ENCODE data around the gene CDH22. TPM values are rescaled to one million over a fixed set of nuclear protein-coding genes. Genes with fewer than 3 reads are reported as not detected.

CDH22 gene
- total RNA-seq, 2 experiments from 2014 or later = not detected

GRCh38 chr20:46185353-46185752 is 122.9 kb downstream of the CDH22 start:
- no peak overlapping the region for H3K27ac Mint-ChIP-seq
- no peaks in the 10 kb centered on the region for H3K36me3 Mint-ChIP-seq (ENCODE audit: low read depth)
- ChIA-PET CTCF (interaction anchor here (2.3 kb wide), 1 partner anchor 10 kb away, joined by 10 read pairs; no protein-coding TSS in a partner anchor), POLR2A (no interaction called here)
- no peak overlapping the region for H3K4me3 Mint-ChIP-seq
- no peak for DNase-seq
- H3K9me3 Mint-ChIP-seq = no peaks in the 10 kb centered on the region
- peaks cover 2% of the 10 kb centered on the region for H3K27me3 Mint-ChIP-seq
- no peaks in the 10 kb centered on the region for H3K4me1 Mint-ChIP-seq

- POLR2A ChIA-PET = no interaction called here
- H3K9me3 Mint-ChIP-seq = no peaks in the 10 kb centered on the region
- H3K27ac Mint-ChIP-seq = no peak overlapping the region
- no peaks in the 10 kb centered on the region for H3K4me1 Mint-ChIP-seq
- no peak overlapping the region for H3K4me3 Mint-ChIP-seq
- H3K27me3 Mint-ChIP-seq = peaks cover 2% of the 10 kb centered on the region
- no peaks in the 10 kb centered on the region for H3K36me3 Mint-ChIP-seq (ENCODE audit: low read depth)
- CTCF ChIA-PET = interaction anchor here (0.6 to 1.1 kb wide), 2 partner anchors 174 to 190 kb away, joined by 3 read pairs; no protein-coding TSS in a partner anchor
- DNase-seq = no peak
Measured at GRCh38 chr20:46183768-46184167, 124.5 kb downstream of the CDH22 start.

- H3K36me3 Mint-ChIP-seq (ENCODE audit: low read depth) = no peaks in the 10 kb centered on the region
- no peaks in the 10 kb centered on the region for H3K4me1 Mint-ChIP-seq
- no peak for DNase-seq
- POLR2A ChIA-PET = no interaction called here
- H3K4me3 Mint-ChIP-seq = no peak overlapping the region
- no peaks in the 10 kb centered on the region for H3K9me3 Mint-ChIP-seq
- no peak overlapping the region for H3K27ac Mint-ChIP-seq
- CTCF ChIA-PET = interaction anchor here (0.6 to 1.6 kb wide), 5 partner anchors 17 to 1748 kb away, joined by 3 to 4 read pairs (median 3); no protein-coding TSS in a partner anchor
- peaks cover 2% of the 10 kb centered on the region for H3K27me3 Mint-ChIP-seq
Measured at GRCh38 chr20:46182276-46183200, 125.8 kb downstream of the CDH22 start.

- no peak overlapping the region for H3K27ac Mint-ChIP-seq
- CTCF ChIA-PET = interaction anchor here (1.0 to 1.8 kb wide), 2 partner anchors 23 to 157 kb away, joined by 3 to 4 read pairs; no protein-coding TSS in a partner anchor
- no peaks in the 10 kb centered on the region for H3K4me1 Mint-ChIP-seq
- H3K36me3 Mint-ChIP-seq (ENCODE audit: low read depth) = no peaks in the 10 kb centered on the region
- no peaks in the 10 kb centered on the region for H3K9me3 Mint-ChIP-seq
- no peak overlapping the region for H3K4me3 Mint-ChIP-seq
- DNase-seq = no peak
- H3K27me3 Mint-ChIP-seq = peaks cover 18% of the 10 kb centered on the region
- POLR2A ChIA-PET = no interaction called here
Measured at GRCh38 chr20:46179862-46180261, 128.4 kb downstream of the CDH22 start.

- Mint-ChIP-seq H3K9me3 (no peaks in the 10 kb centered on the region), H3K4me3 (no peak overlapping the region), H3K27me3 (peaks cover 21% of the 10 kb centered on the region), H3K27ac (no peak overlapping the region), H3K4me1 (no peaks in the 10 kb centered on the region), H3K36me3 (ENCODE audit: low read depth) (no peaks in the 10 kb centered on the region)
- ChIA-PET POLR2A (no interaction called here), CTCF (interaction anchor here (1.8 kb wide), 1 partner anchor 156 kb away, joined by 4 read pairs; no protein-coding TSS in a partner anchor)
- DNase-seq = no peak
Measured at GRCh38 chr20:46178891-46179290, 129.4 kb downstream of the CDH22 start.

GRCh38 chr20:46177768-46178167 is 130.5 kb downstream of the CDH22 start:
- DNase-seq = no peak
- no peak overlapping the region for H3K27ac Mint-ChIP-seq
- CTCF ChIA-PET = no interaction called here
- peaks cover 33% of the 10 kb centered on the region for H3K27me3 Mint-ChIP-seq
- H3K4me3 Mint-ChIP-seq = no peak overlapping the region
- no peaks in the 10 kb centered on the region for H3K36me3 Mint-ChIP-seq (ENCODE audit: low read depth)
- no peaks in the 10 kb centered on the region for H3K4me1 Mint-ChIP-seq
- POLR2A ChIA-PET = no interaction called here
- no peaks in the 10 kb centered on the region for H3K9me3 Mint-ChIP-seq

- H3K4me3 Mint-ChIP-seq = no peak overlapping the region
- peaks cover 39% of the 10 kb centered on the region for H3K27me3 Mint-ChIP-seq
- DNase-seq = no peak
- H3K4me1 Mint-ChIP-seq = no peaks in the 10 kb centered on the region
- no peaks in the 10 kb centered on the region for H3K9me3 Mint-ChIP-seq
- no peak overlapping the region for H3K27ac Mint-ChIP-seq
- POLR2A ChIA-PET = no interaction called here
- CTCF ChIA-PET = no interaction called here
- H3K36me3 Mint-ChIP-seq (ENCODE audit: low read depth) = no peaks in the 10 kb centered on the region
Measured at GRCh38 chr20:46176739-46177378, 131.4 kb downstream of the CDH22 start.

- Mint-ChIP-seq H3K9me3 (no peaks in the 10 kb centered on the region), H3K27me3 (peaks cover 45% of the 10 kb centered on the region), H3K4me1 (no peaks in the 10 kb centered on the region), H3K27ac (no peak overlapping the region), H3K36me3 (ENCODE audit: low read depth) (no peaks in the 10 kb centered on the region), H3K4me3 (no peak overlapping the region)
- ChIA-PET POLR2A (no interaction called here), CTCF (interaction anchor here (0.6 to 2.6 kb wide), 5 partner anchors 10 to 161 kb away, joined by 3 to 10 read pairs (median 3); no protein-coding TSS in a partner anchor)
- no peak for DNase-seq
Measured at GRCh38 chr20:46175127-46175494, 133.2 kb downstream of the CDH22 start.

GRCh38 chr20:46174469-46175126 is 133.7 kb downstream of the CDH22 start:
- ChIA-PET POLR2A (no interaction called here), CTCF (interaction anchor here (0.6 to 2.6 kb wide), 7 partner anchors 8 to 184 kb away, joined by 3 to 10 read pairs (median 3); no protein-coding TSS in a partner anchor)
- Mint-ChIP-seq H3K4me3 (no peak overlapping the region), H3K36me3 (ENCODE audit: low read depth) (no peaks in the 10 kb centered on the region), H3K4me1 (no peaks in the 10 kb centered on the region), H3K27ac (no peak overlapping the region), H3K9me3 (no peaks in the 10 kb centered on the region), H3K27me3 (peaks cover 45% of the 10 kb centered on the region)
- peak; percentile 70 for DNase-seq

- Mint-ChIP-seq H3K4me1 (no peaks in the 10 kb centered on the region), H3K36me3 (ENCODE audit: low read depth) (no peaks in the 10 kb centered on the region), H3K4me3 (no peak overlapping the region), H3K9me3 (no peaks in the 10 kb centered on the region), H3K27me3 (peaks cover 47% of the 10 kb centered on the region), H3K27ac (no peak overlapping the region)
- POLR2A ChIA-PET = no interaction called here
- CTCF ChIA-PET = interaction anchor here (0.6 to 2.6 kb wide), 6 partner anchors 8 to 183 kb away, joined by 3 to 10 read pairs (median 3); no protein-coding TSS in a partner anchor
- no peak for DNase-seq
Measured at GRCh38 chr20:46173652-46174468, 134.4 kb downstream of the CDH22 start.

- Mint-ChIP-seq H3K27ac (no peak overlapping the region), H3K9me3 (no peaks in the 10 kb centered on the region), H3K36me3 (ENCODE audit: low read depth) (no peaks in the 10 kb centered on the region), H3K4me3 (no peak overlapping the region), H3K4me1 (no peaks in the 10 kb centered on the region), H3K27me3 (peaks cover 47% of the 10 kb centered on the region)
- POLR2A ChIA-PET = no interaction called here
- CTCF ChIA-PET = interaction anchor here (0.6 kb wide), 1 partner anchor 73 kb away, joined by 3 read pairs; no protein-coding TSS in a partner anchor
- no peak for DNase-seq
Measured at GRCh38 chr20:46172961-46173536, 135.2 kb downstream of the CDH22 start.

GRCh38 chr20:46172455-46172854 is 135.8 kb downstream of the CDH22 start:
- CTCF ChIA-PET = interaction anchor here (0.8 to 0.9 kb wide), 2 partner anchors 9 to 20 kb away, joined by 3 read pairs; no protein-coding TSS in a partner anchor

More at GRCh38 chr20:46172455-46172854, 135.8 kb downstream of the CDH22 start:
- H3K4me3 Mint-ChIP-seq = no peak overlapping the region
- no peak overlapping the region for H3K27ac Mint-ChIP-seq
- H3K9me3 Mint-ChIP-seq = no peaks in the 10 kb centered on the region
- no peak for DNase-seq
- POLR2A ChIA-PET = no interaction called here
- no peaks in the 10 kb centered on the region for H3K4me1 Mint-ChIP-seq
- H3K36me3 Mint-ChIP-seq (ENCODE audit: low read depth) = no peaks in the 10 kb centered on the region
- H3K27me3 Mint-ChIP-seq = peaks cover 47% of the 10 kb centered on the region

Data from activated CD4-positive, alpha-beta T cell treated with anti-CD3 and anti-CD28 coated beads, Interleukin-2, amount 10 ng/mL, durations not matched to agents 7 days and 5 days (primary cell).